Esophagus muscularis mucosa (tissue), 4 donors: ENCODE results near the gene VGF.

Experiments
- EP300 ChIP-seq: sonication (generic); formaldehyde crosslinking; IDR thresholded peaks from one replicate; pipeline ENCODE4 v1.6.1; 2017; ENCODE audit warnings: antibody characterized with exemption
- POLR2A ChIP-seq: fragments of 450-650 bp; IDR thresholded peaks from one replicate; pipeline ENCODE4 v1.6.1; 2017; ENCODE audit warnings: antibody characterized with exemption, moderate library complexity, mild to moderate bottlenecking, low read depth
- POLR2AphosphoS5 ChIP-seq, 2 donors: sonication (generic); formaldehyde crosslinking; IDR thresholded peaks; one replicate each; pipeline ENCODE4 v1.6.1; 2017; ENCODE audit warnings: antibody characterized with exemption in 2 of 2
- TF ChIP-seq, protein P1 (sequence below), 3 experiments: fragments of 200-600 bp in 2 of 3; fragments of 450-650 bp in 1 of 3; sonication (generic) in 2 of 3; IDR thresholded peaks; one replicate each; pipeline ENCODE4 v1.5.1; 2017 to 2019; ENCODE audit warnings: antibody characterized with exemption in 3 of 3, mild to moderate bottlenecking in 2 of 3, moderate library complexity in 1 of 3

DNA sequence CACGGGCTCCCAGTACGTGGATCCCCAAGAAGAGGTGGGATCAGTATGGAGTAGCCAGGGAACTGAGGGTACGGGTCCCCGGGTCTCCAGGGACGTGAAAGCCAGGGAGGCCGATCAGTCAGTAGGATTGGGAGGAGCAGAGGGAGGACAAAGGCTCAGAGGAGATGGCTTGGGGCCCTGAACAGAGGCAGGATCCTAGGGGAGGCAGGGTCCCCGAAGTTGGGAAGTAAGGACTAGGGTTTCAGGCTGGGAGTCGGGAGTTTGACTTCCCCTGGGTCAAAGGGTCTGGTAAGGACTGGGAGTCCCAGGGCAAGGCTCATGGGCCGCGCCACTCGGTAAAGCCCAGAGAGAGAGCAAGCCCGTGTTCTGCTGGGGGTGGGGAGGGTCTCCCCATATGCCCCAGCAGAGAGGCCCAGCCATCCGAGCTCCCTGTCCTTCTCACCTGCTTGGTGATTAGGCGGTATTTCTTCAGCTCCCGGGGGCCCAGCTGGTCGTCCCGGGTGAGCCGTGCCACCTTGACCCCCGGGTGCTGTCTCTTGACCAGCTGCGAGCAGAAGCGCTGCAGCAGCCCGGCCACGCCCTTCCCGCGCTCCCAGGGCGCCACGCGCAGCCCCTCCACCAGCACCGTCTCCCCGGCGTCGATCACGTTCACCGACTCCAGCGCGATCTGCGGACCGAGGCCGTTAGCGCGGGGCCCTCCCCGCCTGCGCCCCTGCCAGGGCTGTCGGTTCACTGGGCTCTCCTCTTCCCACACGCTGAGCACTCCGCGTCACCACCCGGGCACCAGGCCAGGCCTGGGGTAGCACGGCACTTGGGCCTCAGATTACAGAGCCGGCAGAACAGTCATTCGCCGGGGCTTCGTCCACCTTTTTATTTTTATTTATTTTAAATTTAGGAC, 7.7 kb upstream of the VGF start:
- TF ChIP-seq EP300 (no peak), POLR2A (no peak), POLR2AphosphoS5 (IDR thresholded peaks at IDR 0.05) (no peak)
- TF ChIP-seq, protein P1, sequence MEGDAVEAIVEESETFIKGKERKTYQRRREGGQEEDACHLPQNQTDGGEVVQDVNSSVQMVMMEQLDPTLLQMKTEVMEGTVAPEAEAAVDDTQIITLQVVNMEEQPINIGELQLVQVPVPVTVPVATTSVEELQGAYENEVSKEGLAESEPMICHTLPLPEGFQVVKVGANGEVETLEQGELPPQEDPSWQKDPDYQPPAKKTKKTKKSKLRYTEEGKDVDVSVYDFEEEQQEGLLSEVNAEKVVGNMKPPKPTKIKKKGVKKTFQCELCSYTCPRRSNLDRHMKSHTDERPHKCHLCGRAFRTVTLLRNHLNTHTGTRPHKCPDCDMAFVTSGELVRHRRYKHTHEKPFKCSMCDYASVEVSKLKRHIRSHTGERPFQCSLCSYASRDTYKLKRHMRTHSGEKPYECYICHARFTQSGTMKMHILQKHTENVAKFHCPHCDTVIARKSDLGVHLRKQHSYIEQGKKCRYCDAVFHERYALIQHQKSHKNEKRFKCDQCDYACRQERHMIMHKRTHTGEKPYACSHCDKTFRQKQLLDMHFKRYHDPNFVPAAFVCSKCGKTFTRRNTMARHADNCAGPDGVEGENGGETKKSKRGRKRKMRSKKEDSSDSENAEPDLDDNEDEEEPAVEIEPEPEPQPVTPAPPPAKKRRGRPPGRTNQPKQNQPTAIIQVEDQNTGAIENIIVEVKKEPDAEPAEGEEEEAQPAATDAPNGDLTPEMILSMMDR (IDR thresholded peaks at IDR 0.05): no peak
